IMR-90 (cell line): ENCODE results near the gene CLASRP.
"Not testable (repeated sequence)": the region's sequence is repeated elsewhere in the genome, so short reads cannot be mapped to it uniquely, and the experiment has no call there.

Experiments used
- CEBPB ChIP-seq: IDR thresholded peaks from 2 replicates; pipeline ENCODE4 v1.6.1; 2012; ENCODE audit warnings: low read depth, low read length, improper control_type of control experiment
- POLR2A ChIP-seq: IDR thresholded peaks from 2 replicates; pipeline ENCODE4 v1.6.1; 2012; ENCODE audit warnings: mild to moderate bottlenecking, low read depth, low read length
- TF ChIP-seq, protein P1 (sequence below): conservative IDR thresholded peaks from 2 replicates; pipeline ENCODE4 v1.5.1; 2012; ENCODE audit warnings: mild to moderate bottlenecking, low read depth, low read length, improper control_type of control experiment

DNA sequence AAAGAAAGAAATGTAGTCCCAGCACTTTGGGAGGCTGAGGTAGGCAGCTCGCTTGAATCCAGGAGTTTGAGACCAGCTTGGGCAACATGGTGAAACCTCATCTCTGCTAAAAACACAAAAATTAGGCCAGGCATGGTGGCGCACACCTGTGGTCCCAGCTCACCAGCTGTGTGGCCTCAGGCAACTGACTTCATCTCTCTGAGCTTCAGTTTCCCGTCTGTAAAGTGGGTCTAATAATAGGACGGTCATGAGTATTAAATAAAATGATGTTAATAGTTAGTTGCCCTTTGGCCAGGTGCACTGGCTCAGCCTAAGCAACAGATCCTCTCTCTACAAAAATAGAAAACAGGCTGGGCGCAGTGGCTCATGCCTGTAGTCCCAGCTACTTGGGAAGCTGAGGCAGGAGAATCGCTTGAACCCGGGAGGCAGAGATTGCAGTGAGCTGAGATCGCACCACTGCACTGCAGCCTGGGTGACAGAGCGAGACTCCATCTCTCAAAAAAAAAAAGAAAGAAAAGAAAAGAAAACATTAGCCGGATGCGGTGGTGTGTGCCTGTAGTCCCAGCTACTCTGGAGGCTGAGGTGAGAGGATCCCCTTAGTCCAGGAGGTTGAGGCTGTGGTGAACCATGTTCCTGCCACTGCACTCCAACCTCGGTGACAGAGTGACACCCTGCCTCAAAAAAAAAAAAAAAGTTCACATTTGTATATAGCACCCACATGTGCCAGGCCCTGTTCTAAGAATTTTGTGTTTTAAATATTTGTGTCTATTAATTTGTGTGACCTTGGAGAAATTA lies 39.5 kb upstream of the CLASRP start:
- not testable (repeated sequence) for TF ChIP-seq POLR2A, CEBPB
- TF ChIP-seq, protein P1, sequence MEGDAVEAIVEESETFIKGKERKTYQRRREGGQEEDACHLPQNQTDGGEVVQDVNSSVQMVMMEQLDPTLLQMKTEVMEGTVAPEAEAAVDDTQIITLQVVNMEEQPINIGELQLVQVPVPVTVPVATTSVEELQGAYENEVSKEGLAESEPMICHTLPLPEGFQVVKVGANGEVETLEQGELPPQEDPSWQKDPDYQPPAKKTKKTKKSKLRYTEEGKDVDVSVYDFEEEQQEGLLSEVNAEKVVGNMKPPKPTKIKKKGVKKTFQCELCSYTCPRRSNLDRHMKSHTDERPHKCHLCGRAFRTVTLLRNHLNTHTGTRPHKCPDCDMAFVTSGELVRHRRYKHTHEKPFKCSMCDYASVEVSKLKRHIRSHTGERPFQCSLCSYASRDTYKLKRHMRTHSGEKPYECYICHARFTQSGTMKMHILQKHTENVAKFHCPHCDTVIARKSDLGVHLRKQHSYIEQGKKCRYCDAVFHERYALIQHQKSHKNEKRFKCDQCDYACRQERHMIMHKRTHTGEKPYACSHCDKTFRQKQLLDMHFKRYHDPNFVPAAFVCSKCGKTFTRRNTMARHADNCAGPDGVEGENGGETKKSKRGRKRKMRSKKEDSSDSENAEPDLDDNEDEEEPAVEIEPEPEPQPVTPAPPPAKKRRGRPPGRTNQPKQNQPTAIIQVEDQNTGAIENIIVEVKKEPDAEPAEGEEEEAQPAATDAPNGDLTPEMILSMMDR: not testable (repeated sequence)
